ENCODE results near the gene NXF1. TPM values are rescaled to one million over a fixed set of nuclear protein-coding genes. Genes with fewer than 3 reads are reported as not detected.
A peak's percentile ranks its signal among the peaks of the same experiment; 100 is the strongest.

NXF1 gene
- total and polyA plus RNA-seq, 2 of the 8 experiments (the other 6 are each of a cell fraction or from before 2014, with no cell fraction given), result 48.1 to 49.8 TPM

GRCh38 chr11:62806611-62807121 is 1.4 kb upstream of the NXF1 start:
- TF ChIP-seq SP2 (IDR thresholded peaks at IDR 0.05; ENCODE audit: low read length) (no peak), CEBPB (IDR thresholded peaks at IDR 0.05; ENCODE audit: low read depth, low read length) (peak; percentile 64; the same call in 1 of the 2 replicates)
- H4K8ac ChIP-seq (ENCODE audit: extremely low read depth, insufficient read depth, low read length), result no peak overlapping the region
- H3K36me3 ChIP-seq (ENCODE audit: control insufficient read depth in 2 of 4, insufficient read depth in 4 of 4, low read length in 3 of 4), result peaks cover 3 to 15% (median 10%) of the 10 kb centered on the region in 4 experiments
- CTCF ChIA-PET (ENCODE audit: partially characterized antibody), result interaction anchor here (1.0 to 1.7 kb wide), 8 partner anchors 10 to 68 kb away, joined by 3 to 5 read pairs (median 3); partner anchors contain the start of genes TMEM179B and TMEM223
- H2AK5ac ChIP-seq (ENCODE audit: low read depth, low read length), result no peak overlapping the region
- no peaks in the 10 kb centered on the region for H3K9me3 ChIP-seq (ENCODE audit: insufficient read depth in 2 of 2, low read depth in 1 of 2, low read length in 1 of 2)
- no peak for FAIRE-seq
- H2AFZ ChIP-seq (ENCODE audit: low read length), result no peak overlapping the region
- no peak overlapping the region for H3K23ac ChIP-seq (ENCODE audit: insufficient read length)
- H3K4me1 ChIP-seq (replicated peaks in 1 of 4; ENCODE audit: control insufficient read depth in 3 of 4, insufficient read depth in 4 of 4, low read length in 3 of 4), result peaks cover 0 to 5% (median under 1%) of the 10 kb centered on the region in 4 experiments; a peak in 1 of 7 replicates
- no peak overlapping the region; a peak in 3 of 7 replicates for H3K9ac ChIP-seq (replicated peaks in 1 of 4; ENCODE audit: extremely low read depth in 1 of 4, low read depth in 3 of 4, low read length in 3 of 4)
- H2BK5ac ChIP-seq (ENCODE audit: low read depth, low read length), result no peak overlapping the region
- peaks cover 4% of the 10 kb centered on the region; the same call in 1 of the 2 replicates for H3K23me2 ChIP-seq (ENCODE audit: low read depth, low read length)
- no peak overlapping the region for H3K56ac ChIP-seq (replicated peaks; ENCODE audit: insufficient read length, low read depth, low read length)
- no peak overlapping the region for H4K5ac ChIP-seq (ENCODE audit: insufficient read length, low read depth, low read length)
- H3K27me3 ChIP-seq (replicated peaks in 1 of 4; ENCODE audit: control insufficient read depth in 3 of 4, extremely low read depth in 1 of 4, insufficient read depth in 3 of 4, low read length in 3 of 4), result no peaks in the 10 kb centered on the region
- no peak overlapping the region for H2BK15ac ChIP-seq (ENCODE audit: low read length)
- no peak overlapping the region for H2BK120ac ChIP-seq (replicated peaks; ENCODE audit: low read depth, low read length)
- POLR2A ChIA-PET (ENCODE audit: partially characterized antibody), result interaction anchor here (0.6 to 10.0 kb wide), 35 partner anchors 9 to 1538 kb away, joined by 3 to 251 read pairs (median 8); partner anchors contain the start of genes B3GAT3, BSCL2, C11orf98 and CSKMT
- DNase-seq (ENCODE audit: low read depth in 1 of 2, low spot score in 2 of 2), result no peak
- no peak overlapping the region for H2BK12ac ChIP-seq (ENCODE audit: low read depth, low read length)
- 87% methylated on average over 5 of the region's 5 CpGs; no CpG with 5 or more reads in 1 of the 2 experiments for WGBS, 2 experiments (ENCODE audit: extremely low coverage in 1 of 2, insufficient coverage in 1 of 2, insufficient read length in 1 of 2, insufficient replicate concordance in 2 of 2, low coverage in 1 of 2, low lambda C conversion rate in 2 of 2, missing lambda C conversion rate in 1 of 2)
- H3K4ac ChIP-seq (replicated peaks; ENCODE audit: insufficient read length, low read depth, low read length), result no peak overlapping the region
- H3K27ac ChIP-seq (ENCODE audit: low read depth, low read length), result no peak overlapping the region
- H3K79me1 ChIP-seq (ENCODE audit: low read depth, low read length), result peaks cover 6% of the 10 kb centered on the region; the same call in 1 of the 2 replicates
- peak overlapping the region in 1 of 4 experiments; percentile 78; a peak in 3 of 8 replicates for H3K4me3 ChIP-seq (ENCODE audit: extremely low read depth in 1 of 4, insufficient read depth in 2 of 4, low read depth in 3 of 4, low read length in 4 of 4)
- peak overlapping the region; percentile 81 to 93; a peak in 2 of 4 replicates for H3K4me2 ChIP-seq (ENCODE audit: insufficient read depth in 1 of 2, low read depth in 2 of 2, low read length in 2 of 2)
- H4K91ac ChIP-seq (replicated peaks; ENCODE audit: insufficient read length, low read length), result no peak overlapping the region
- no peak overlapping the region for H3K14ac ChIP-seq (ENCODE audit: insufficient read length)
- H4K20me1 ChIP-seq (replicated peaks in 1 of 2; ENCODE audit: control insufficient read depth in 1 of 2, insufficient read depth in 2 of 2, low read length in 2 of 2), result peaks cover 0 to 2% of the 10 kb centered on the region in 2 experiments
- peaks cover 5 to 18% of the 10 kb centered on the region in 2 experiments; a peak in 3 of 4 replicates for H3K79me2 ChIP-seq (ENCODE audit: control insufficient read depth in 1 of 2, insufficient read depth in 2 of 2, low read length in 2 of 2)
- no peak overlapping the region for H2BK20ac ChIP-seq (ENCODE audit: low read length)
- no peak overlapping the region for H3K18ac ChIP-seq (ENCODE audit: extremely low read depth, low read length)

Measured in H1 (cell line).